B cell (primary cell): ENCODE measurements around the gene NTRK3. TPM values are rescaled to one million over a fixed set of nuclear protein-coding genes. Genes with fewer than 3 reads are reported as not detected.

Experiments used
- ATAC-seq: fragments of 200-7000 bp; cut with Tn5 transposase; one replicate; pipeline ENCODE4 v1.10.0; 2021; ENCODE audit warnings: low read depth, mild to moderate bottlenecking, moderate number of reproducible peaks, moderate library complexity
- CTCF ChIA-PET: fragments of 350-600 bp; sonication (Branson Sonifier 250); formaldehyde crosslinking; loops from one replicate; lab custom pipeline; 2021; ENCODE audit warnings: antibody characterized with exemption, inconsistent platforms; lab: Charles Lee
- POLR2A ChIA-PET: fragments of 350-600 bp; sonication (Branson Sonifier 250); formaldehyde crosslinking; loops from one replicate; lab custom pipeline; 2021; ENCODE audit warnings: antibody characterized with exemption; lab: Charles Lee
- DNase-seq: peaks from one replicate; pipeline ENCODE4 v3.0.0; 2013
- H2AFZ ChIP-seq: 2 replicates; pipeline ENCODE4 v1.6.1; 2012; ENCODE audit warnings: mild to moderate bottlenecking, low read depth, low read length; ENCODE audit not compliant: insufficient read depth, poor library complexity, severe bottlenecking
- H3K27ac ChIP-seq, 2 donors: 1 replicate in 1 of 2; 2 replicates in 1 of 2; pipeline ENCODE4 v1.5.1; 2012 to 2013; ENCODE audit warnings: low read length in 2 of 2, mild to moderate bottlenecking in 2 of 2, moderate library complexity in 1 of 2
- H3K27me3 ChIP-seq, 4 experiments: fragments of 200-600 bp in 1 of 4; sonication (generic) in 1 of 4; replicated peaks in 1 of 4; 1 replicate in 2 of 4; 2 replicates in 2 of 4; pipeline versions ENCODE4 v1.6.1 to v1.7.0; 2013 to 2016; ENCODE audit warnings: low read length in 3 of 4, mild to moderate bottlenecking in 2 of 4, mixed read lengths in 1 of 4, moderate library complexity in 1 of 4; ENCODE audit not compliant: insufficient read depth in 4 of 4, control insufficient read depth in 3 of 4; ENCODE audit errors: control extremely low read depth in 1 of 4
- H3K36me3 ChIP-seq, 2 experiments: replicated peaks in 1 of 2; 1 replicate in 1 of 2; 2 replicates in 1 of 2; pipeline versions ENCODE4 v1.6.1 to v1.7.1; 2013; ENCODE audit warnings: low read length in 1 of 2; ENCODE audit not compliant: insufficient read depth in 2 of 2, control insufficient read depth in 1 of 2; ENCODE audit errors: control extremely low read depth in 1 of 2, extremely low read depth in 1 of 2
- H3K4me1 ChIP-seq, 2 donors: fragments of 200-600 bp in 1 of 2; sonication (generic) in 1 of 2; 1 replicate in 1 of 2; 2 replicates in 1 of 2; pipeline versions ENCODE4 v1.5.1 to v1.6.1; 2013 to 2017; ENCODE audit warnings: low read length in 2 of 2; ENCODE audit not compliant: control insufficient read depth in 2 of 2, insufficient read depth in 2 of 2
- H3K4me2 ChIP-seq: replicated peaks from 2 replicates; pipeline ENCODE3; 2012; ENCODE audit warnings: mild to moderate bottlenecking, low read depth, low read length; ENCODE audit not compliant: poor library complexity, severe bottlenecking
- H3K4me3 ChIP-seq, 5 experiments: fragments of 200-600 bp in 1 of 5; sonication (generic) in 1 of 5; 1 replicate in 3 of 5; 2 replicates in 2 of 5; pipeline versions ENCODE4 v1.5.1 to v1.7.0; 2011 to 2016; ENCODE audit warnings: low read length in 4 of 5, mild to moderate bottlenecking in 4 of 5, low read depth in 2 of 5, control low read depth in 1 of 5, moderate library complexity in 1 of 5; ENCODE audit not compliant: insufficient read depth in 1 of 5; ENCODE audit errors: control extremely low read depth in 1 of 5, extremely low read depth in 1 of 5
- H3K79me2 ChIP-seq: fragments of 200-600 bp; sonication (generic); one replicate; pipeline ENCODE4 v1.6.0; 2016; ENCODE audit warnings: low read length; ENCODE audit not compliant: control insufficient read depth, insufficient read depth
- H3K9ac ChIP-seq: fragments of 200-600 bp; sonication (generic); 2 replicates; pipeline ENCODE4 v1.6.1; 2017; ENCODE audit warnings: mild to moderate bottlenecking, low read length, moderate library complexity
- H3K9me3 ChIP-seq, 3 donors: one replicate each; pipeline versions ENCODE4 v1.6.1 to v1.7.1; 2013; ENCODE audit warnings: low read length in 2 of 3; ENCODE audit not compliant: control insufficient read depth in 2 of 3, insufficient read depth in 1 of 3; ENCODE audit errors: control extremely low read depth in 1 of 3
- H4K20me1 ChIP-seq: 2 replicates; pipeline ENCODE4 v1.6.0; 2012; ENCODE audit warnings: mild to moderate bottlenecking, low read length; ENCODE audit not compliant: insufficient read depth, control insufficient read depth, poor library complexity, severe bottlenecking
- H3K27ac Mint-ChIP-seq: one replicate; pipeline ENCODE4 v1.8.0; 2021; ENCODE audit warnings: mixed read lengths
- H3K27me3 Mint-ChIP-seq: one replicate; pipeline ENCODE4 v1.8.0; 2021; ENCODE audit warnings: mixed read lengths
- H3K4me1 Mint-ChIP-seq: one replicate; pipeline ENCODE4 v1.8.0; 2021; ENCODE audit warnings: mixed read lengths
- H3K4me3 Mint-ChIP-seq: one replicate; pipeline ENCODE4 v1.8.0; 2021; ENCODE audit warnings: mixed read lengths
- H3K9me3 Mint-ChIP-seq: one replicate; pipeline ENCODE4 v1.8.0; 2022; ENCODE audit warnings: mixed read lengths; ENCODE audit not compliant: insufficient read depth
- EZH2 ChIP-seq: IDR thresholded peaks from 2 replicates; pipeline ENCODE4 v1.6.1; 2012; ENCODE audit warnings: borderline replicate concordance, low read depth, mild to moderate bottlenecking, moderate library complexity, low read length; ENCODE audit not compliant: insufficient read depth, poor library complexity, severe bottlenecking
- WGBS: methylation state at CpG from one replicate; pipeline ENCODE4 v1.1.5; 2013; ENCODE audit warnings: missing lambda C conversion rate; ENCODE audit not compliant: insufficient coverage; 5-methylcytosine and 5-hydroxymethylcytosine counted together
- intact Hi-C: fragments of 100-400 bp; cut with micrococcal nuclease; formaldehyde crosslinking; loops from one replicate; pipeline ENCODE4 v1.10.0; 2022
- polyA plus RNA-seq: library from polyadenylated mRNA; depleted of rRNA; stranded (reverse); fragments of >200 nt; gene quantifications from 2 replicates; pipeline ENCODE4 v1.2.3, GENCODE V29; 2012
- total RNA-seq, 2 donors: library from RNA; stranded (reverse); fragments of 120-200 nt in 1 of 2; gene quantifications; 1 replicate in 1 of 2; 2 replicates in 1 of 2; pipeline versions ENCODE4 v1.2.3 to v1.2.4, GENCODE V29; 2013 to 2022
- TF ChIP-seq, protein P1 (sequence below): fragments of 200-600 bp; IDR thresholded peaks from one replicate; pipeline ENCODE4 v1.8.0; 2022; ENCODE audit warnings: antibody characterized with exemption, mild to moderate bottlenecking

Gene NTRK3
- total and polyA plus RNA-seq, 2 donors (not counting 1 experiment from before 2014, with no cell fraction given): not detected

DNA sequence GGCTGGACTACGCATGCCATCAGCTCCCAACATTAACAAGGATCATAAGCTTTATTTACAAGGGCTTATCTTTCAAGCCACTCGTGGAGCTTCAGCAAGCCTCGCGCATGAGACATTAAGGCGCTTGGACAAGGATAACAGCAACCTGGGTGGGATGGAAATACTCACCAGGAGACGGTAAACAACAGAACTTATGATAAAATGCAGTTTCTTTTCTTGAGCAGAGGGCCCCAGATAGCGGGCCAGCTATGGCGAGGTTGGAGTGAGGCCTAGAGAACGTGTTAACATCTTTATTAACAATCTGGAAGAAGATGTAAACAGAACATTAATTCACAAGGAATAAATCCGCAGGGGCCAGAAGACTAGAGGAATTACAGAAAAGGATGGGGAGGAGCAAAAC lies 158.2 kb downstream of the NTRK3 start:
- no peak for ATAC-seq
- no peak for DNase-seq
- Histone ChIP-seq H3K4me1 (no peaks in the 10 kb centered on the region), H4K20me1 (no peaks in the 10 kb centered on the region), H3K4me2 (no peak overlapping the region), H3K79me2 (no peaks in the 10 kb centered on the region), H3K9ac (no peak overlapping the region), H3K9me3 (no peaks in the 10 kb centered on the region), H3K36me3 (no peaks in the 10 kb centered on the region), H3K27me3 (no peaks in the 10 kb centered on the region), H3K27ac (no peak overlapping the region), H3K4me3 (no peak overlapping the region), H2AFZ (no peak overlapping the region)
- CTCF ChIA-PET: no interaction called here
- Mint-ChIP-seq H3K4me3 (no peak overlapping the region), H3K27ac (no peak overlapping the region), H3K4me1 (no peaks in the 10 kb centered on the region), H3K9me3 (peaks cover 2% of the 10 kb centered on the region), H3K27me3 (no peaks in the 10 kb centered on the region)
- TF ChIP-seq EZH2: no peak
- intact Hi-C loops: no loop called here
- POLR2A ChIA-PET: no interaction called here
- WGBS: 94% methylated on average over 6 of the region's 10 CpGs

DNA sequence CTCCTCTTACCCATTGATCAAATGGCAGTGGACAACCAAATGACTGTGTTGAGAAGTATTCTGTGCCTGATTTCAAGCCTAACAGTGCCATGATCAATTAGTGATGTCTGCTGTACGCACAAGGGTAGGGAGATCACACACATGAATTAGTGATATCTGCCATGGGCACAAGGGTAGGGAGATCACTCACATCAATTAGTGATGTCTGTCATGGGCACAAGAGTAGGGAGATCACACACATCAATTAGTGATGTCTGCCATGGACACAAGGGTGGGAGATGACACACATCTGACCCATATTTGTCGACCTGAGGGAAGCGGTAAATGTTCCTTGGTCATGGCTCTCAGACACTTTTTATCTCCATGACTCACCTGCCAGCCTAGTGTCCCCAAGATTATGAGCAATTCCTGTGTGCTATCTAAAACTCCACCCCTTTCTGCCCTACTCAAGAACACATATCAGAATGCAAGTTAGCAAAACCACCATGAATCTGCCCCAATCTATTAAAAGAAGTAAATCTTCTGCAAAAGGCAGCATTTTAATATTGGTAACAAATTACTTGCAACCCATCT lies 165.0 kb downstream of the NTRK3 start:
- no peaks in the 10 kb centered on the region for H3K4me1 Mint-ChIP-seq
- no peak overlapping the region for H3K4me2 ChIP-seq

More for the DNA sequence above, 165.0 kb downstream of the NTRK3 start:
- Histone ChIP-seq H3K4me3 (no peak overlapping the region), H3K79me2 (no peaks in the 10 kb centered on the region), H2AFZ (no peak overlapping the region), H3K27me3 (no peaks in the 10 kb centered on the region), H3K9me3 (no peaks in the 10 kb centered on the region), H3K36me3 (no peaks in the 10 kb centered on the region), H3K4me1 (no peaks in the 10 kb centered on the region), H4K20me1 (no peaks in the 10 kb centered on the region), H3K9ac (no peak overlapping the region), H3K27ac (no peak overlapping the region)
- intact Hi-C loops: no loop called here
- POLR2A ChIA-PET: no interaction called here
- WGBS: 86% methylated on average over 3 of the region's 3 CpGs
- ATAC-seq (no peak), DNase-seq (no peak)
- peaks cover 5% of the 10 kb centered on the region for H3K9me3 Mint-ChIP-seq
- no peaks in the 10 kb centered on the region for H3K27me3 Mint-ChIP-seq
- no peak overlapping the region for H3K27ac Mint-ChIP-seq
- TF ChIP-seq EZH2: no peak
- TF ChIP-seq, protein P1, sequence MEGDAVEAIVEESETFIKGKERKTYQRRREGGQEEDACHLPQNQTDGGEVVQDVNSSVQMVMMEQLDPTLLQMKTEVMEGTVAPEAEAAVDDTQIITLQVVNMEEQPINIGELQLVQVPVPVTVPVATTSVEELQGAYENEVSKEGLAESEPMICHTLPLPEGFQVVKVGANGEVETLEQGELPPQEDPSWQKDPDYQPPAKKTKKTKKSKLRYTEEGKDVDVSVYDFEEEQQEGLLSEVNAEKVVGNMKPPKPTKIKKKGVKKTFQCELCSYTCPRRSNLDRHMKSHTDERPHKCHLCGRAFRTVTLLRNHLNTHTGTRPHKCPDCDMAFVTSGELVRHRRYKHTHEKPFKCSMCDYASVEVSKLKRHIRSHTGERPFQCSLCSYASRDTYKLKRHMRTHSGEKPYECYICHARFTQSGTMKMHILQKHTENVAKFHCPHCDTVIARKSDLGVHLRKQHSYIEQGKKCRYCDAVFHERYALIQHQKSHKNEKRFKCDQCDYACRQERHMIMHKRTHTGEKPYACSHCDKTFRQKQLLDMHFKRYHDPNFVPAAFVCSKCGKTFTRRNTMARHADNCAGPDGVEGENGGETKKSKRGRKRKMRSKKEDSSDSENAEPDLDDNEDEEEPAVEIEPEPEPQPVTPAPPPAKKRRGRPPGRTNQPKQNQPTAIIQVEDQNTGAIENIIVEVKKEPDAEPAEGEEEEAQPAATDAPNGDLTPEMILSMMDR: no peak
- CTCF ChIA-PET: no interaction called here
- no peak overlapping the region for H3K4me3 Mint-ChIP-seq
